ENCODE data around the gene CMSS1.

CMSS1 gene

DNA sequence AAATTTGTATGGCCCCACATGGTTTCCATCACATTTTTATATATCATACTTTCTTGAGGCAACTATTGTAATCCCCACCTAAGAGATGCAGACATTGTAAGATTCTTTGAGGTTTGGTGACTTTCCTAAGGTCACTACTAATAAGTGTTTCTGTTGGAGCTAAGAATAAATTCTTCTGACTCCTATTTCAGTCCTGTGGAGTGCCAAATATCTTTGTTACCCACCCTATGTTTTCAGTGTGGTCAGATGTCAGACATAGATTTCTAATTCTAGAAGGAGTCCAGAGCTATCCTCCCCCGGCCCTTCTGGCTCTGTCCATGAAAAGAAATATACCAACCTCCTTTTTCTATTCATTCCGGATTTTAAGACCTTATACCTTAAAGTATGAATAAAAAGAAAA is 342.9 kb downstream of the CMSS1 start:
- TF ChIP-seq FOXP2 (optimal IDR thresholded peaks at IDR 0.05; ENCODE audit: borderline replicate concordance, extremely low read depth, extremely low read length, insufficient read depth), result no peak
- TF ChIP-seq POLR2AphosphoS5 (IDR thresholded peaks at IDR 0.05; ENCODE audit: low read depth, low read length), result no peak

DNA sequence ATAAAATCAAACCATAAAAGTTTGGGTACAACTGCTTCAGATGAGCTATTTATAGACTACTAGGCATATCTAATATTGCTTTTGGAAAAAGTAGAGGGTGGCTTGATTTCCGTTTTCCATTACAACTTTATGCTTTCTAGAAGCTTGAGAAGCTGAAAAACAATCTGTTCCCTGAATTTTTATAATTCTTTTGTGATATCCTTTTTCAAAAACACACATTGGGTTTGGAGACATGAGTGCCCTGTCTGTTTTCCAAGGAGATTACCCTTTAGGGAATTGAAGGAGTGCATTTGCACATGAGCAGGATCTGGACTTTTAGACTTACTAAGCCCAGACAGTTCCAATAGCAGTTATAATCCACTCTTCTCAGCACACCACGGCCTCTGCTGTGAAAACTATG is 346.1 kb downstream of the CMSS1 start:
- TF ChIP-seq SIN3A (IDR thresholded peaks at IDR 0.05; ENCODE audit: borderline replicate concordance, insufficient read depth, low read length) (no peak), FOXP2 (optimal IDR thresholded peaks at IDR 0.05; ENCODE audit: borderline replicate concordance, extremely low read depth, extremely low read length, insufficient read depth) (no peak), POLR2AphosphoS5 (IDR thresholded peaks at IDR 0.05; ENCODE audit: low read depth, low read length) (no peak), TAF1 (IDR thresholded peaks at IDR 0.05; ENCODE audit: borderline replicate concordance, insufficient read depth, low read length) (no peak)
- TF ChIP-seq, protein P1, sequence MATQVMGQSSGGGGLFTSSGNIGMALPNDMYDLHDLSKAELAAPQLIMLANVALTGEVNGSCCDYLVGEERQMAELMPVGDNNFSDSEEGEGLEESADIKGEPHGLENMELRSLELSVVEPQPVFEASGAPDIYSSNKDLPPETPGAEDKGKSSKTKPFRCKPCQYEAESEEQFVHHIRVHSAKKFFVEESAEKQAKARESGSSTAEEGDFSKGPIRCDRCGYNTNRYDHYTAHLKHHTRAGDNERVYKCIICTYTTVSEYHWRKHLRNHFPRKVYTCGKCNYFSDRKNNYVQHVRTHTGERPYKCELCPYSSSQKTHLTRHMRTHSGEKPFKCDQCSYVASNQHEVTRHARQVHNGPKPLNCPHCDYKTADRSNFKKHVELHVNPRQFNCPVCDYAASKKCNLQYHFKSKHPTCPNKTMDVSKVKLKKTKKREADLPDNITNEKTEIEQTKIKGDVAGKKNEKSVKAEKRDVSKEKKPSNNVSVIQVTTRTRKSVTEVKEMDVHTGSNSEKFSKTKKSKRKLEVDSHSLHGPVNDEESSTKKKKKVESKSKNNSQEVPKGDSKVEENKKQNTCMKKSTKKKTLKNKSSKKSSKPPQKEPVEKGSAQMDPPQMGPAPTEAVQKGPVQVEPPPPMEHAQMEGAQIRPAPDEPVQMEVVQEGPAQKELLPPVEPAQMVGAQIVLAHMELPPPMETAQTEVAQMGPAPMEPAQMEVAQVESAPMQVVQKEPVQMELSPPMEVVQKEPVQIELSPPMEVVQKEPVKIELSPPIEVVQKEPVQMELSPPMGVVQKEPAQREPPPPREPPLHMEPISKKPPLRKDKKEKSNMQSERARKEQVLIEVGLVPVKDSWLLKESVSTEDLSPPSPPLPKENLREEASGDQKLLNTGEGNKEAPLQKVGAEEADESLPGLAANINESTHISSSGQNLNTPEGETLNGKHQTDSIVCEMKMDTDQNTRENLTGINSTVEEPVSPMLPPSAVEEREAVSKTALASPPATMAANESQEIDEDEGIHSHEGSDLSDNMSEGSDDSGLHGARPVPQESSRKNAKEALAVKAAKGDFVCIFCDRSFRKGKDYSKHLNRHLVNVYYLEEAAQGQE (IDR thresholded peaks at IDR 0.05; ENCODE audit: insufficient read depth in 1 of 2, low read depth in 2 of 2, low read length in 2 of 2), result no peak

DNA sequence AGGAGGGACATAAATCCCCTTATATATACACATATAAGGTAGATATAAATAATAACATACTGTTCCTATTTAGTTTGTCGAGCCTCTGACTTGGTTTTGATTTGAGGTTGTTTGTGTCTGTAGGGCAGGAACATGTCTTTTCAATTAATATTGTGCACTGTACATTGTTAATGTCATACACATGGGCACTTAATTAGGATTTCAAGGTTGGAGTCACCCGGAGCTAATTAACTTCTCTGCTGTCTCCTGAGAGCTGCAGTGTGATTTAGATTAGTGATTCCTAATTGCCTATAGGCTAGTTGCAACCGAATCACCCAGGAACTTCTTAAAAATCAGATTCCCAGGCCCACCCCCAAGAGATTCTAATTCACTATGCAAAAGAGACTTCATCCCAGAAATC is 347.1 kb downstream of the CMSS1 start:
- TF ChIP-seq POLR2AphosphoS5 (IDR thresholded peaks at IDR 0.05; ENCODE audit: low read depth, low read length) (no peak), FOXP2 (optimal IDR thresholded peaks at IDR 0.05; ENCODE audit: borderline replicate concordance, extremely low read depth, extremely low read length, insufficient read depth) (no peak), SIN3A (IDR thresholded peaks at IDR 0.05; ENCODE audit: borderline replicate concordance, insufficient read depth, low read length) (no peak), TAF1 (IDR thresholded peaks at IDR 0.05; ENCODE audit: borderline replicate concordance, insufficient read depth, low read length) (no peak)
- TF ChIP-seq, protein P1 (IDR thresholded peaks at IDR 0.05; ENCODE audit: insufficient read depth in 1 of 2, low read depth in 2 of 2, low read length in 2 of 2), result no peak

DNA sequence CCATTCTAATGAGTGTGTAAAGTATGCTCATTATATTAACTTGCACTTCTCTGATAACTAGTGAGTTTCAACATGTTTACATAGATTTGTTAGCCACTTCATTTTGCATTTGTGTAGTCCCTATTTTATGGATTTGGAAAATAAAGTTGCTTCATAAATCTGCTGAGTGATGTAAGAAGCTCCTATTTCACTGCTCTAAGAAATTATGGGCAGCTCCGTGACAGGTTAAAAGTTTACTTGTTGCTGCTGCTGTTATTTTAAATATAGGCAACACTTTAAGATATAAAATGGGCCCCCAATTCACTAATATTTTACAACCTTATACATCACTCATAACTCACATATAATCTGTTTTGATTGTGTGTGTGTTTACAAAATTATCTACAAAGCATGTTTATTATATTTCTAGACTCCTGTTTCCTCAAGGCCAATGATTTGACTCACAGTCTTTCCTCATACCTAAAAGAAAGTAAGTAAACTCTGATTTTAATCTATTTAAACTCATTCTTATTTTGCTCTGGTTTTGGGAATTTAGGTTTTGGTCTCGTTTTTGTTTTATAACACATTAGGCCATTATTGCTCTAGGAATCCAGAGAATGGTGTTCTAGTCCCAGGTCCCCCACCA is 348.4 kb downstream of the CMSS1 start:
- no peak for TF ChIP-seq FOXP2 (optimal IDR thresholded peaks at IDR 0.05; ENCODE audit: borderline replicate concordance, extremely low read depth, extremely low read length, insufficient read depth)

DNA sequence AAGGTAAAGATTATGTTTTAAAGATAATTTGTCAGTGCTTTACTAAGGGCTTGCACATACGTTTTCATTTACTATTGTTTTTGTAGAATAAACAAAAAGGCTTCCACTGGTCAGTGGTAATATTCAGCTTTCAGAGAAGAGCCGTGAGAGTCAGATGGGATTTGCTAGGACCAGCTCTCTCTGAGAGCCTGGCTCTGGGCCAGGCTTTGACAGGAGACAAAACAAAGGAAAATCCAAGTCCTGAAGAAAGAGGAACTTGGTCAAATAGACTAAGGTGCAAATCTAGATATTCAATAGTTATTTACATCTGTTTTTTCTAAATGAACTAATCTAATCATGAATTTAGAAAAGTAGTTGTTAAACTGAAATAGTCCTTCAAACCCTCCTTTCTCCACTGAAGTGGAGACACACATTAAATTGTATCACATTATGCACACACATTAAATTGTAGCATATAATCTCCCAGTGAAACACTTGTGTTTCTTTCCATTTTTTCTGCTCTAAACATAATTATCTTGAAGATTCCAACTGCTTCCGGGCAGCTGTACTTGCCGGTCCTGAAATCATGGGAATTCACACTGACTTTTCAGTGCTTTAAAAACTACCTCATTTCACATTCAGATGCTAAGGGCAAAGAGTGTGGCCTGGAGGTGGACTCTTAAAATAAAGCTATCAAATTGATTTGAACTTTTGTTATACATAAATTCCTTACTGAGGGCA is 351.7 kb downstream of the CMSS1 start:
- TF ChIP-seq POLR2AphosphoS5 (IDR thresholded peaks at IDR 0.05; ENCODE audit: low read depth, low read length) (no peak), SIN3A (IDR thresholded peaks at IDR 0.05; ENCODE audit: borderline replicate concordance, insufficient read depth, low read length) (no peak), TAF1 (IDR thresholded peaks at IDR 0.05; ENCODE audit: borderline replicate concordance, insufficient read depth, low read length) (no peak), FOXP2 (optimal IDR thresholded peaks at IDR 0.05; ENCODE audit: borderline replicate concordance, extremely low read depth, extremely low read length, insufficient read depth) (no peak)
- TF ChIP-seq, protein P1 (IDR thresholded peaks at IDR 0.05; ENCODE audit: insufficient read depth in 1 of 2, low read depth in 2 of 2, low read length in 2 of 2), result no peak

DNA sequence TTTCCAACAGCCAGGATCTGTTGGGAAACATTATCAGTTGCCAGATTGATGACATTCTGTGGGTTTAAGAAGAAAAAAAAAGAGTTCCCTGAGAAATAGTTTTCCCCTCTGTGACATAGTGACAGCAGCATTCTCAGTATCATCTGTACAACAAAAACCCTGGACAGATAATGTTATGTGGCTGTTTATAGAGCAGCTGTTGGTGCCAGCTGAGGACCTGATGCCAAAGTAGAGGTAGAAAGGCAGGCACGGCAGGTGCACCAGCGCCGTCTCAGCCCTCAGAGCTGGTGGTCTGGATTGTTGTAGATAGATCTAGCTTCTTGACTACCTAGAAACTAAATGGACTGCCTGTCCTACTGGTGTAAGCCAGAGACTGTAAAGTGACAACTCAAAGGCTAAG is 352.8 kb downstream of the CMSS1 start:
- no peak for TF ChIP-seq FOXP2 (optimal IDR thresholded peaks at IDR 0.05; ENCODE audit: borderline replicate concordance, extremely low read depth, extremely low read length, insufficient read depth)
- no peak for TF ChIP-seq POLR2AphosphoS5 (IDR thresholded peaks at IDR 0.05; ENCODE audit: low read depth, low read length)
- TF ChIP-seq SIN3A (IDR thresholded peaks at IDR 0.05; ENCODE audit: borderline replicate concordance, insufficient read depth, low read length), result no peak
- TF ChIP-seq TAF1 (IDR thresholded peaks at IDR 0.05; ENCODE audit: borderline replicate concordance, insufficient read depth, low read length), result no peak
- TF ChIP-seq, protein P1 (IDR thresholded peaks at IDR 0.05; ENCODE audit: insufficient read depth in 1 of 2, low read depth in 2 of 2, low read length in 2 of 2), result no peak
